BE2C (cell line): ENCODE measurements around the gene ASB8.
"Not testable (repeated sequence)": the region's sequence is repeated elsewhere in the genome, so short reads cannot be mapped to it uniquely, and the experiment has no call there.

Source experiments
- DNase-seq: peaks from one replicate; pipeline ENCODE4 v3.0.0-alpha.2; 2020
- H3K27me3 ChIP-seq: fragments of 250-450 bp; sonication (Bioruptor Pico); 2 replicates; pipeline ENCODE4 v1.5.1; 2020; ENCODE audit warnings: mild to moderate bottlenecking
- H3K36me3 ChIP-seq: fragments of 250-450 bp; sonication (Bioruptor Pico); 2 replicates; pipeline ENCODE4 v1.5.1; 2020; ENCODE audit warnings: mild to moderate bottlenecking
- H3K4me1 ChIP-seq: fragments of 250-450 bp; sonication (Bioruptor Pico); 2 replicates; pipeline ENCODE4 v1.5.1; 2020
- H3K4me3 ChIP-seq: 2 replicates; pipeline ENCODE4 v1.5.1; 2011; ENCODE audit warnings: low read depth, low read length
- H3K9me3 ChIP-seq: fragments of 250-450 bp; sonication (Bioruptor Pico); 2 replicates; pipeline ENCODE4 v1.5.1; 2020
- CTCF ChIP-seq: IDR thresholded peaks from 2 replicates; pipeline ENCODE4 v1.5.1; 2012; ENCODE audit warnings: mild to moderate bottlenecking, low read depth, low read length

ASB8 gene

GRCh38 chr12:48156652-48157017 lies 680 bp downstream of the ASB8 start:
- no peak for TF ChIP-seq CTCF
- Histone ChIP-seq H3K27me3 (no peaks in the 10 kb centered on the region), H3K36me3 (peaks cover 3% of the 10 kb centered on the region), H3K9me3 (no peaks in the 10 kb centered on the region), H3K4me1 (no peaks in the 10 kb centered on the region), H3K4me3 (peak overlapping the region; percentile 93)
- no peak for DNase-seq

- peaks cover 11% of the 10 kb centered on the region for H3K36me3 ChIP-seq
- not testable (repeated sequence) for DNase-seq, H3K4me3 ChIP-seq, H3K4me1 ChIP-seq, H3K27me3 ChIP-seq, H3K9me3 ChIP-seq
These were observed 1.5 kb downstream of the ASB8 start for GRCh38 chr12:48155786-48156185.

DNA sequence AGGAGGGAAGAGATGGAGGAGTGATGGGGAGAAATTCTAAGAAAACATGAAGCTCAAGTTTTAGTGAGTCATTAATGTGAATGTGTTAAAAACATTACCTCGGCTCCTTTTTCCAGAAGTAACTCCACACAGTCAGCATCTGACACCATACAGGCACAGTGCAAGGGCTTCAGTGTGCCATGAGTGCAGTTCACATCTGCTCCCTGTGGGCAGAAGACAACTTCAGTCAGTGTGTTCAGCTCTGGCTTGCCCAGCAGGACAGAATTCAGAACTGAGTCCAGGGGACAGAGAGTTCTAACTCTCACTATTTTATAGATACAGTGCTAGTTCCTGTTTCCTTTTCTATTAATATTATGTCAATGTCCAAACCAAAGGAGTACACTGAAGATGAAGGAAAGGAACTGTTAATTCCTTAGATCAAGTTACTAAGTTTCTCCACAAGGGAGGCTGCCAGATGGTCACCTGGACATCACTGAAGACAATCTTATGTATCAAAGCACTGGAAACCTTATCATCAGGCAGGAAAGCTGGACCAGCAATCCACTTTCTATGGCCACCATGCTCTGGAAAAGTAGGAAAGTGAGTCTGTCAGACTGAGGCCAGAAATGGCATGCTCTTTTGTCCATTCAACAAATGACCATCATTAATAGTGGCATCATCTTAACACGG lies 6.1 kb downstream of the ASB8 start:
- no peak for TF ChIP-seq CTCF
- H3K36me3 ChIP-seq: peaks cover 39% of the 10 kb centered on the region
- DNase-seq: no peak
- H3K27me3 ChIP-seq: no peaks in the 10 kb centered on the region
- no peaks in the 10 kb centered on the region for H3K9me3 ChIP-seq
- no peaks in the 10 kb centered on the region for H3K4me1 ChIP-seq
- H3K4me3 ChIP-seq: no peak overlapping the region

GRCh38 chr12:48145981-48146380 lies 11.3 kb downstream of the ASB8 start:
- Histone ChIP-seq H3K9me3 (no peaks in the 10 kb centered on the region), H3K4me3 (no peak overlapping the region), H3K27me3 (no peaks in the 10 kb centered on the region), H3K36me3 (peaks cover 76% of the 10 kb centered on the region), H3K4me1 (no peaks in the 10 kb centered on the region)
- no peak for TF ChIP-seq CTCF
- DNase-seq: no peak

- Histone ChIP-seq H3K36me3 (peaks cover 77% of the 10 kb centered on the region), H3K4me1 (no peaks in the 10 kb centered on the region), H3K9me3 (no peaks in the 10 kb centered on the region), H3K27me3 (no peaks in the 10 kb centered on the region), H3K4me3 (no peak overlapping the region)
- no peak for TF ChIP-seq CTCF
- no peak for DNase-seq
These were observed 13.4 kb downstream of the ASB8 start for GRCh38 chr12:48143898-48144297.

GRCh38 chr12:48142818-48143674 lies 14.3 kb downstream of the ASB8 start:
- DNase-seq: no peak
- no peak for TF ChIP-seq CTCF
- H3K27me3 ChIP-seq: no peaks in the 10 kb centered on the region
- H3K36me3 ChIP-seq: peaks cover 78% of the 10 kb centered on the region
- H3K4me3 ChIP-seq: no peak overlapping the region
- H3K9me3 ChIP-seq: no peaks in the 10 kb centered on the region
- H3K4me1 ChIP-seq: no peaks in the 10 kb centered on the region
